GM12872 (cell line): Measurements from ENCODE around the gene PTPN5.
A peak's percentile ranks its signal among the peaks of the same experiment; 100 is the strongest.

Experiments used
- TF ChIP-seq, protein P1 (sequence below): IDR thresholded peaks from 3 replicates; pipeline ENCODE4 v1.5.1; 2011; ENCODE audit warnings: low read depth, mild to moderate bottlenecking, low read length, moderate library complexity; ENCODE audit not compliant: insufficient read depth

PTPN5 gene

DNA sequence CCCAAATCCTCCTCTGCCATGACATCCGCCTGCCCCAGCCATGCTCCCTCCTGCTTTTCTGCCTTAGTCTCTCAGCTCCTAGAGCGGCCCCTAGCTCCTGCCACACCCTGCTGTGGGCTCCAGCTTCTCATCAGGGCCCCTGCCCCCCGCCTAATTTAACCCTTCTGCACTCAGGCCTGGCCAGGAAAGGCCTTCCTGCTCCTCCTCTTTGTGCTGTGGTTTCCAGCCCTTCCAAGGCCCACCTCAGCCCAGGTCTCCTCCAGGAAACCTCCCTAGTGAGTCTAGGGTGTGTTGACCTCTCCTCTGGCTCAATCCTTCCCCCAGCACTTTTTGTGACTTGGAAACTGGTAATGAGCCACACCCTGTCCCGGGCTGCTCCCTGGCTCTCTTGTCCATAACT is 11.3 kb downstream of the PTPN5 start:
- TF ChIP-seq, protein P1, sequence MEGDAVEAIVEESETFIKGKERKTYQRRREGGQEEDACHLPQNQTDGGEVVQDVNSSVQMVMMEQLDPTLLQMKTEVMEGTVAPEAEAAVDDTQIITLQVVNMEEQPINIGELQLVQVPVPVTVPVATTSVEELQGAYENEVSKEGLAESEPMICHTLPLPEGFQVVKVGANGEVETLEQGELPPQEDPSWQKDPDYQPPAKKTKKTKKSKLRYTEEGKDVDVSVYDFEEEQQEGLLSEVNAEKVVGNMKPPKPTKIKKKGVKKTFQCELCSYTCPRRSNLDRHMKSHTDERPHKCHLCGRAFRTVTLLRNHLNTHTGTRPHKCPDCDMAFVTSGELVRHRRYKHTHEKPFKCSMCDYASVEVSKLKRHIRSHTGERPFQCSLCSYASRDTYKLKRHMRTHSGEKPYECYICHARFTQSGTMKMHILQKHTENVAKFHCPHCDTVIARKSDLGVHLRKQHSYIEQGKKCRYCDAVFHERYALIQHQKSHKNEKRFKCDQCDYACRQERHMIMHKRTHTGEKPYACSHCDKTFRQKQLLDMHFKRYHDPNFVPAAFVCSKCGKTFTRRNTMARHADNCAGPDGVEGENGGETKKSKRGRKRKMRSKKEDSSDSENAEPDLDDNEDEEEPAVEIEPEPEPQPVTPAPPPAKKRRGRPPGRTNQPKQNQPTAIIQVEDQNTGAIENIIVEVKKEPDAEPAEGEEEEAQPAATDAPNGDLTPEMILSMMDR, result no peak

DNA sequence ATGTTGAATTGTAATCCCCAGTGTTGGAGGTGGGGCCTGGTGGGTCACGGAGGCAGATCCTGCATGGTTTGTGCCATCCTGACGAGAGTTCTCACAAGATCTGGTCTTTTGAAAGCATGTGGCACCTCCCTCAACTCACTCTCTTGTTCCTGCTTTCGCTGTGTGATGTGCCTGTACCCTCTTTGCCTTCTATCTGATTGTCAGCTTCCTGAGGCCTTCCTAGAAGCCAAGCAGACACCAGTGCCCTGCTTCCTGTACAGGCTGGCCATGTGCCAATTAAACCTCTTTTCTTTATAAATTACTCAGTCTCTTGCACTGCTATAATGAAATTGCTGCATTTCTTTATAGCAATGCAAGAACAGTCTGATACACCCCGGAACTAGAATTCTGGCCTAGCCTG is 13.1 kb downstream of the PTPN5 start:
- TF ChIP-seq, protein P1, result no peak

DNA sequence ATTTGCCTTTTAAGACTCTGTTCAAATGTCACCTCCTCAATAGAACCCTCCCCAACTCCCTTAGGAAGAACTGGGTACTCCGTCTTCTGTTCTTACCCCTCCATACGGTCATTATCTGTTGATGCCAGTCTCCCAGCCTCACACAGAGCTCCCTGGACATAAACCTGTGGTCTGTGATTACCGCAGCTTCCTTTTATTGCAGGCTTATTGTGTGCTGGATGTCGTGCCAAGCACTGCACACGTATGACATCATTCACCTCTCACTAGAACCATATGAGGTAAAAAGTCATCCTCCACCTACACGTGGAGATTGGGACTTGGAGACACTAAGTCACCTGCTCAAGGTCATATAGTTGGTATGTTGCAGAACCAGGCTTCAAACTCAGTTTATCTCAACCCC is 15.3 kb downstream of the PTPN5 start:
- TF ChIP-seq, protein P1, result no peak

DNA sequence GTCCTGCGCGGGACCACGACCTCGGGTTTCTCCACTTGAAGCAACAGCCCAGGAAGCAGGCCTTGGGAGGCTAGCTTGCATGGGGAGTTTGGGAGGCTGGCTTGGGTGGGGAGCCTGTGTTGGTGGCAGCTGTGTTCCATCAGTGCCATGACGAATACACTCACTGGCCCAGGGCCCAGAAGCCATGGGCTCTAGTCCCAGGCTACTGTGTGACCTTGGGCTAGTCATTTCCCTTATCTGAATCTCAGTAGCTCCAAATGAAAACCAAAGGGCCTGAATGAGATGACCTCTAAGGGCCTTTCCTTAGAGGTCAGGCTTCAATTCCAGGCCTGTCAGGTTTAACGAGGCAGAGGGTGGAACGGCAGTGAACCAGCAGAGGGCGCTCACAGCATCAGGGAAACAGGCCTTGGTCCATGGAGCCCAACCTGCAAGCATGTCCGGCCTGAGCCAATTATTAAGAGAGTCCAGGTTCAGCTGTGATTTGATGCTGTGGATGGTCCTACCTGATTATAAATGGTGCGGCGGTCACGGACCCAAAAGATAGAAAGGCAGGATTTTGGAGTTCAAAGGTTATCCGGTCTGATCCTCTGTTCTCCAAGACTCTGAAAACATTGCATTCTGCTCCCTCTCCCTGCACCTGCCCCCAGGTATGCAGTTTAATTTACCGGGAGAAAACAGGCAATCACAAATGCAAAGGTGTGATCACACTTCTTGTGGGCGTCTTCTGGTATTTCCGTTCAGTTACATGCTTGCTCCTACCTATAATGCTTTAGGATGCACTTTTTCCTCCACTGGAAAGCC is 15.9 kb downstream of the PTPN5 start:
- TF ChIP-seq, protein P1, result peak; percentile 97

DNA sequence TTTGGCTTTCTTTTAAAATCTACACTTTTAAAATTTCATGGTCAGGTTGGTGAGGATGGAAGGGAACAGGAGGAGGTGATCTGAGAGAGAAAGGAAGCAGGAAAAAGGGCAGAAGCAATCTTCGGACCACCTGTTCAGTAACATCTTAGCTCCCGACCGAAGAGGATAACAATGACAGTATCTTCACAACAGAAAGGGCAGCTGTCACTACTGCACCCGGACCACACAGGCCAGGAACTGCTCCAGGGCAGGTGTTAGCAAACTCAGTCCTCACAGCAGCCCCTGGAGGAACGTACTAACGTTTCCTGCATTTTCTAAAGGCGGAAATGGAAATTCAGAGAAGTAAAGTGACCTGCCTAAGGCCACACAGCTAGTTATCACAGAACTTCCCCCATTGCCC is 16.8 kb downstream of the PTPN5 start:
- TF ChIP-seq, protein P1, result no peak

DNA sequence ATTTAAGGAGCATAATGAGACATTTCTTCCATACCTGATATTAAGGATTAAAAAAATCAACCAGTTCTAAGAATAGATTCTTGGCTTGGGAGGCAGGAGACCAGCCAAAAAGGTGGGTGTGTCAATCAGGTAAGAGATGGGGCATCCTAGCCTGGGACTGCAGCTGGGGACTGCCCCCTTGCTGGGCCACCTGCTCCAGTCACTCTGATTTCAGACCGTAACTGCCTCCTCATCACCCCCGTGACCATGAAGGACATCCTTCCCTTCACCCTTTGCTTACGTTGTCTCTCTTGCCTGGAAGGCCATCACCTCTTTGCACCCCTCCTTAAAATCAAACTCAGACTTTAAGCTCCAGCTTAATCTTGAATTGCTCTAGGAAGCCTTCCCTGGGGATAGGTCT is 17.9 kb downstream of the PTPN5 start:
- TF ChIP-seq, protein P1, result no peak

DNA sequence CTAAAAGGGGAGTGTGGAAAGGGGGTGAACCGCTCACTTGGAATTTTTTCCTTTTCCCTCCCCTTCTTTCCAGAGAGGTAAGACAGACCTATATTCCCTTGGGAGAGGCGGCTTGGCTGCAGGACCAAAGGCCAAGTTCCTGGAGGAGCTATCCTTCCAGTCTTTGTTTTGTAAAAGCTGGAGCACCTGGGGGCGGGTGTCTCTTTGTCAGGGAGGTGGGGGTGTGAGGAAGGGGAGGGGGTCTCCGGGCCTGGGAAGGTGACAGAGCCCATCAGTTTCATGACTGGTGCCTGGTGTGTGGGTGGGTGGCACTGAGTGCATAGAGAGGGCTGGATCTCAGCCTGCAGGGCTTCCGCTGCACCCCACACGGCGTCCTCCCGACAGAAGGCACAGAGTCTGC is 18.5 kb downstream of the PTPN5 start:
- TF ChIP-seq, protein P1, result no peak
